ENCODE measurements around the gene PTPRE. TPM values are rescaled to one million over a fixed set of nuclear protein-coding genes. Genes with fewer than 3 reads are reported as not detected.

The PTPRE gene
- polyA plus RNA-seq, 1 donor (not counting 4 experiments of a cell fraction or from before 2014, with no cell fraction given), result 15.1 TPM

GRCh38 chr10:127995939-127996338 lies 89.0 kb downstream of the PTPRE start:
- no peaks in the 10 kb centered on the region for H3K9me3 ChIP-seq (ENCODE audit: control insufficient read depth, low read depth, low read length)
- no peaks in the 10 kb centered on the region for H3K36me3 ChIP-seq (ENCODE audit: control insufficient read depth in 2 of 2, extremely low read depth in 1 of 2, insufficient read depth in 2 of 2, low read length in 2 of 2)
- FAIRE-seq (no peak), DNase-seq (ENCODE audit: low read depth, low spot score) (no peak)
- H3K79me2 ChIP-seq (ENCODE audit: control insufficient read depth, insufficient read depth, low read length), result no peaks in the 10 kb centered on the region
- no peak overlapping the region for H3K4me2 ChIP-seq (ENCODE audit: control insufficient read depth, extremely low read depth, insufficient read depth, low read depth, low read length)
- H2AFZ ChIP-seq (ENCODE audit: control insufficient read depth, low read length), result no peak overlapping the region
- H3K27me3 ChIP-seq (ENCODE audit: control insufficient read depth, extremely low read depth, insufficient read depth, low read length), result peaks cover 8% of the 10 kb centered on the region
- peaks cover 13% of the 10 kb centered on the region for H3K4me1 ChIP-seq (ENCODE audit: control insufficient read depth, extremely low read depth, insufficient read depth, low read length)
- H4K20me1 ChIP-seq (ENCODE audit: control insufficient read depth, extremely low read depth, insufficient read depth, low read length), result no peaks in the 10 kb centered on the region
- TF ChIP-seq, protein P1, sequence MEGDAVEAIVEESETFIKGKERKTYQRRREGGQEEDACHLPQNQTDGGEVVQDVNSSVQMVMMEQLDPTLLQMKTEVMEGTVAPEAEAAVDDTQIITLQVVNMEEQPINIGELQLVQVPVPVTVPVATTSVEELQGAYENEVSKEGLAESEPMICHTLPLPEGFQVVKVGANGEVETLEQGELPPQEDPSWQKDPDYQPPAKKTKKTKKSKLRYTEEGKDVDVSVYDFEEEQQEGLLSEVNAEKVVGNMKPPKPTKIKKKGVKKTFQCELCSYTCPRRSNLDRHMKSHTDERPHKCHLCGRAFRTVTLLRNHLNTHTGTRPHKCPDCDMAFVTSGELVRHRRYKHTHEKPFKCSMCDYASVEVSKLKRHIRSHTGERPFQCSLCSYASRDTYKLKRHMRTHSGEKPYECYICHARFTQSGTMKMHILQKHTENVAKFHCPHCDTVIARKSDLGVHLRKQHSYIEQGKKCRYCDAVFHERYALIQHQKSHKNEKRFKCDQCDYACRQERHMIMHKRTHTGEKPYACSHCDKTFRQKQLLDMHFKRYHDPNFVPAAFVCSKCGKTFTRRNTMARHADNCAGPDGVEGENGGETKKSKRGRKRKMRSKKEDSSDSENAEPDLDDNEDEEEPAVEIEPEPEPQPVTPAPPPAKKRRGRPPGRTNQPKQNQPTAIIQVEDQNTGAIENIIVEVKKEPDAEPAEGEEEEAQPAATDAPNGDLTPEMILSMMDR (optimal IDR thresholded peaks at IDR 0.05 in 1 of 3, IDR thresholded peaks at IDR 0.05 in 1 of 3, conservative IDR thresholded peaks at IDR 0.05 in 1 of 3; ENCODE audit: extremely low read depth in 1 of 3, insufficient read depth in 2 of 3, low read length in 3 of 3), result no peak
- no peak for TF ChIP-seq EZH2 (IDR thresholded peaks at IDR 0.05; ENCODE audit: low read length)
- dilution Hi-C loops (cut with MboI; ENCODE audit: extremely low pct_ligation_motif_present, low sequenced_read_pairs), result no loop called here
- H3K4me3 ChIP-seq (ENCODE audit: control insufficient read depth in 2 of 3, extremely low read depth in 1 of 3, insufficient read depth in 2 of 3, low read depth in 1 of 3, low read length in 3 of 3), result no peak overlapping the region
- no peak overlapping the region for H3K9ac ChIP-seq (ENCODE audit: control insufficient read depth, extremely low read depth, insufficient read depth, low read length)
- no peaks in the 10 kb centered on the region for H3K9me1 ChIP-seq (ENCODE audit: control insufficient read depth, extremely low read depth, insufficient read depth, low read length)
- H3K27ac ChIP-seq (ENCODE audit: control insufficient read depth, insufficient read depth, low read length), result no peak overlapping the region

GRCh38 chr10:127996586-127996985 lies 89.7 kb downstream of the PTPRE start:
- Histone ChIP-seq H3K36me3 (ENCODE audit: control insufficient read depth in 2 of 2, extremely low read depth in 1 of 2, insufficient read depth in 2 of 2, low read length in 2 of 2) (no peaks in the 10 kb centered on the region), H3K4me1 (ENCODE audit: control insufficient read depth, extremely low read depth, insufficient read depth, low read length) (peaks cover 7% of the 10 kb centered on the region), H3K9me3 (ENCODE audit: control insufficient read depth, low read depth, low read length) (no peaks in the 10 kb centered on the region), H3K9me1 (ENCODE audit: control insufficient read depth, extremely low read depth, insufficient read depth, low read length) (no peaks in the 10 kb centered on the region), H3K27ac (ENCODE audit: control insufficient read depth, insufficient read depth, low read length) (no peak overlapping the region), H3K4me3 (ENCODE audit: control insufficient read depth in 2 of 3, extremely low read depth in 1 of 3, insufficient read depth in 2 of 3, low read depth in 1 of 3, low read length in 3 of 3) (no peak overlapping the region), H3K9ac (ENCODE audit: control insufficient read depth, extremely low read depth, insufficient read depth, low read length) (no peak overlapping the region), H3K27me3 (ENCODE audit: control insufficient read depth, extremely low read depth, insufficient read depth, low read length) (peaks cover 11% of the 10 kb centered on the region), H3K4me2 (ENCODE audit: control insufficient read depth, extremely low read depth, insufficient read depth, low read depth, low read length) (no peak overlapping the region), H2AFZ (ENCODE audit: control insufficient read depth, low read length) (no peak overlapping the region), H4K20me1 (ENCODE audit: control insufficient read depth, extremely low read depth, insufficient read depth, low read length) (no peaks in the 10 kb centered on the region), H3K79me2 (ENCODE audit: control insufficient read depth, insufficient read depth, low read length) (no peaks in the 10 kb centered on the region)
- FAIRE-seq (no peak), DNase-seq (ENCODE audit: low read depth, low spot score) (no peak)
- TF ChIP-seq, protein P1 (optimal IDR thresholded peaks at IDR 0.05 in 1 of 3, IDR thresholded peaks at IDR 0.05 in 1 of 3, conservative IDR thresholded peaks at IDR 0.05 in 1 of 3; ENCODE audit: extremely low read depth in 1 of 3, insufficient read depth in 2 of 3, low read length in 3 of 3), result no peak
- TF ChIP-seq EZH2 (IDR thresholded peaks at IDR 0.05; ENCODE audit: low read length), result no peak
- dilution Hi-C loops (cut with MboI; ENCODE audit: extremely low pct_ligation_motif_present, low sequenced_read_pairs), result no loop called here

All from keratinocyte (primary cell).